GM18505 (cell line): ENCODE results near the gene FBXO42.

ENCODE experiments used
- ATAC-seq: cut with Tn5 transposase; IDR thresholded peaks from one replicate; pipeline ENCODE4 v1.9.1; 2021; ENCODE audit not compliant: unreplicated experiment
- POLR2A ChIP-seq: IDR thresholded peaks from 4 replicates; pipeline ENCODE4 v1.6.1; 2011; ENCODE audit warnings: borderline replicate concordance; ENCODE audit not compliant: insufficient read depth, insufficient read length; ENCODE audit errors: extremely low read depth

Gene FBXO42

DNA sequence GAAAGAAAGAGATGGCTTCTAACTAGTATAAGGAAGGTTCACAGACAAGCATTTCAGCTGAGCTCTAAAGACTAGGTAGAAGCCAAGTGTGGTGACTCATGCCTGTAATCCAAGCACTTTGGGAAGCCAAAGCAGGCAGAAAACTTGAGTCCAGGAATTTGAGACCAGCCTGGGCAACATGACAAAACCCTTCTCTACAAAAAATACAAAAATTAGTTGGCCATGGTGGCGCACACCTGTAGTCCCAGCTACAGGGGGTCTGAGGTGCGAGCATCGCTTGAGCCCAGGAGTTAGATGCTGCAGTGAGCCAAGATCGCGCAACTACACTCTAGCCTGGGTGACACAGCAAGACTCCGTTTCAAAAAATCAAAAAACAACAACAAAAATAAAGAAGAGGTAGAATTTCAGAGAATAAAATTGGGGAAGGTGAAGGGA is 27.8 kb downstream of the FBXO42 start:
- ATAC-seq, result no peak
- no peak for TF ChIP-seq POLR2A

- no peak for TF ChIP-seq POLR2A
- ATAC-seq, result no peak
Measured at GRCh38 chr1:16321176-16321867, 31.0 kb downstream of the FBXO42 start.

DNA sequence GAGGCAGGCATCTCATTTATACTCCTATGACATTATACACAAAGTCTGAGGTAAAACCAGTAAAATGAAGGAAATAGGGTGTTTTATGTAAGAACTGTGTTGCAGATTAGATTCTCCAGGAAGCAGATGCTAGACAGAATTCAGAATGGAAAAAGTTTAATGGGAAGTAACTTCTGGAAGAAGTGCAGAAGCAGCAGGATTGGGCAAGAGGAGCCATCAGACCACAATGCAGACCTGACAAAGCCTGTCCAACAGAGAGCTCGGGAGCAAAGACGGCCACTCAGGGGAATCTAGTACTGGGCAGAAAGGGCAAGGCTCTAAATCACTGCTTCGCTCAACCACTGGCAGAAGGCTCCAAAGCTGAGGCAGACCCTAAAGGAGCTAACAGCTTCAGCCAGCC is 33.7 kb downstream of the FBXO42 start:
- ATAC-seq, result no peak
- no peak for TF ChIP-seq POLR2A

DNA sequence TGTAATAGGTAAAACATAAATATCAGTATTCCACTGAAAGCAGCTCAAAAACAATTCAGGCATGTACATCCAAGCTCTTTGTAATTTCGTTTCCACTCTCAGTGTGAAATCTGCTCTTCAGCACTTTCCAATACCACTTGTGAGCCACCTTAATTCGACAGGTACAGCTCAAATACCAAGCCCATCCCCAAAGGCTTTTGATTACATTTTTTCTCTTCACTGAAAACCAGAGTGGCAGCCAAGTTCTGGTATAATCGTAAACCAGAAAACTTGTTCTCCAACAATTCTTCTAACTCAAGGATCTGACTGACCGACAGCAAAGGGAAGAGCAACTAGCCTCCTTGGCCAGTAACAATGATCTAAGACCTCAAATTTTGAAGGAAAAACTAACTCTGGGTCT is 36.8 kb downstream of the FBXO42 start:
- ATAC-seq, result no peak
- TF ChIP-seq POLR2A, result no peak

GRCh38 chr1:16307222-16307621 is 45.1 kb downstream of the FBXO42 start:
- no peak for ATAC-seq
- TF ChIP-seq POLR2A, result no peak

DNA sequence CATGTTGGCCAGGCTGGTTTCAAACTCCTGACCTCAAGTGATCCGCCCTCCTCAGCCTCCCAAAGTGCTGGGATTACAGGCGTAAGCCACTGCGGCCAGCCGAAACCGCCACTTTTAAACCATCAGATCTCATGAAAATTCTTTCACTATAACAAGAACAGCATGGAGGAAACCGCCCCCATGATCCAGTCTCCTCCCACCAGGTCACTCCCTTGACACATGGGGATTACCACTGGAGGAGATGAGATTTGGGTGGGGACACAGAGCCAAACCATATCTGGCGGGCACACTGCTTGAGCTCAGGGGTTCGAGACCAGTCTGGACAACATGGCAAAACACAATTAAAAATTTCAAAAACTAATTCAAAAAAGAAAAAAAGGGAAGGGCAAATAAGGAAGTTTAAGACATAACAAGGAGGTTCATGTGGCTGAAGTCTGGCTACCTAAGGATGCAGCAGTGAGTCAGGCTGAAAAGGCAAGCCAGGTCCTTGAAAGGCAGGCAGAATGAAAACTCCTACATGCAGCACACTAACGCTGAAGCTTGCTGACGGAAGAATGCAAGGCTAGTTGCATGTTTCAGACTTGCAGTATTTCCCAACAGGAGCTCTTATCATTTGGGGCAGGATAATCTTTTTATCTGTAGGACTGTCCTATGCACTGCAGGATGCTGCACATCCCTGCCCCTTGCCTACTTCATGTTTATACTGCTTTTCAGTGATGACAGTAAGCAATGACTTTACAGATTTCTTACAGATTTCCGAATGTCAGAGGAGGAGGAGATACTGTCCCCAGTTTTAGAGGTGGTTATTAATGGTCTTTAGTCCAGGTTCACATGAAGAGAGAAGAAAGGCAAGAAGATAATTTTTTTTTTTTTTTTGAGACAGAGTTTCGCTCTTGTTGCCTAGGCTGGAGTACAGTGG is 49.3 kb downstream of the FBXO42 start:
- ATAC-seq, result no peak
- TF ChIP-seq POLR2A, result no peak

DNA sequence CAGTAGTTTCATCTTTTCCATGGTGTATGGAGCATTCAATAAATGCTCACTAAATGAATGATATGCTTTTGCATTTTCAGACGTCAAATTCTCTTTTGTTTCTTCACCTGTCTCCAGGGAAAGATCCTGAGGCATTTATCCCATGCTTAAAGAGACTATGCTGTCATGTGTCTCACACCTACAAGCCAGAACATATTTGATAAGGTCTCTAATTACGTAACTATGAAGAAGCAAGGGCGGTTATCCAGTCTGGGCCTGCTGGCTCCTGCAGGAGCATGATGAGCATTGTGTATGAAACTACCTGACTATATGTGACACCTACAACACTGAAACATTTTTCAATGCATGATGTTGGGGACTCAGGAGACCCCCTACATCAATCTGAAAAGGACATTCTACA is 51.8 kb downstream of the FBXO42 start:
- no peak for TF ChIP-seq POLR2A
- ATAC-seq, result no peak

DNA sequence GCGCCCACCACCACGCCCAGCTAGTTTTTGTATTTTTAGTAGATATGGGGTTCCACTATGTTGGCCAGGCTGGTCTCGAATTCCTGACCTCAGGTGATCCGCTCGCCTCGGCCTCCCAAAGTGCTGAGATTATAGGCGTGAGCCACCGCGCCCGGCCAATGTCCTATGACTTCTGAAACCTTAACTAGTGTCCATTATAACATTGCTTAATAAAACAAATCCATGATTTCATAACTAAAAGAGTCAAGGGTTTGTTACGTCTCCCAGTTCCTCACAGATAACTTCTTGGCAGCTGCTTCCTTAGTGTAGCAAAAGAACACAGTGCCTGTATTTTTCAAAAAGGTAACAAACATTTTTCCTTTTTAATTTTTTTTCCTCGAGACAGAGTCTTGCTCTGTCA is 53.6 kb downstream of the FBXO42 start:
- no peak for ATAC-seq
- no peak for TF ChIP-seq POLR2A

GRCh38 chr1:16296643-16297042 is 55.6 kb downstream of the FBXO42 start:
- no peak for ATAC-seq
- TF ChIP-seq POLR2A, result no peak

GRCh38 chr1:16294219-16295212 is 57.8 kb downstream of the FBXO42 start:
- no peak for ATAC-seq

DNA sequence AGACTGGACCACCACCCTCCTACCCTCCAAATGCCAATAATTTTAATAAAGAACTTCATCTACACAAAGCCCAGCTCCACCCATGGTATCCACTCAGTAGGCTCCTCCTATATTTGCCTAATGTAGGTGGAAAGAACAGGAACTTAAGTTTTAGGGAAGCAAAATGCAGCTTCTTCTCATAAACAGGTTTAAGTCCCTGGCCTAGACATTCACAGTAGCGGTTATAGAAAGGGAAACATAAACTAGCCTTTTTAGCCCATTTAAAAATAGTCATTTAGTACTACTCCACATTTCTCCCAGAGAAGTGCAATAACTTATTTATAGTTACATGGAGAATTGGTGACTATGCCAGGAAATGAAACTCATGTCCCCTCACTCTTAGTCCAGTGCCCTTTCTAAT is 58.7 kb downstream of the FBXO42 start:
- no peak for TF ChIP-seq POLR2A
- no peak for ATAC-seq

More at GRCh38 chr1:16294219-16295212, 57.8 kb downstream of the FBXO42 start:
- TF ChIP-seq POLR2A, result no peak

- ATAC-seq, result no peak
Measured at GRCh38 chr1:16292739-16293138, 59.5 kb downstream of the FBXO42 start.

DNA sequence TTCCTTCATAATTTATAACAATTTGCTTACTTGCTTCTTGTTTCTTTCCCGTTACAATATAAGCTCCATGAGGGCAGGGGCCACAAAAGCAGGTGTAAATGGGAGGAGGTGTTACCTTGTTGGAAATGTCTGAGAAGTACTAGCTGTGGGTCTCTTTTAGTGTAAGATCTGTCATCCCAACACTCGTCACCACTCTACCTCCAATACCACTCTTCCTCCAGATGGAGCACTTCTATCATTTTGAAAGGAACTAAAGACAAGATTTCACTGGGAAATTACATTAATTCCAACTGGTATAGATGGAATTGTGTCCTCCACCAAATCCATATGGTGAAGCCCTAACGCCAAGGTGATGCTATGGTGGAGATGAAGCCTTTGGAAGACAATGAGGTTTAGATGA is 62.3 kb downstream of the FBXO42 start:
- no peak for TF ChIP-seq POLR2A
- ATAC-seq, result no peak

More at GRCh38 chr1:16292739-16293138, 59.5 kb downstream of the FBXO42 start:
- TF ChIP-seq POLR2A, result no peak
